ENCODE measurements around the gene PCP4.

PCP4 gene

DNA sequence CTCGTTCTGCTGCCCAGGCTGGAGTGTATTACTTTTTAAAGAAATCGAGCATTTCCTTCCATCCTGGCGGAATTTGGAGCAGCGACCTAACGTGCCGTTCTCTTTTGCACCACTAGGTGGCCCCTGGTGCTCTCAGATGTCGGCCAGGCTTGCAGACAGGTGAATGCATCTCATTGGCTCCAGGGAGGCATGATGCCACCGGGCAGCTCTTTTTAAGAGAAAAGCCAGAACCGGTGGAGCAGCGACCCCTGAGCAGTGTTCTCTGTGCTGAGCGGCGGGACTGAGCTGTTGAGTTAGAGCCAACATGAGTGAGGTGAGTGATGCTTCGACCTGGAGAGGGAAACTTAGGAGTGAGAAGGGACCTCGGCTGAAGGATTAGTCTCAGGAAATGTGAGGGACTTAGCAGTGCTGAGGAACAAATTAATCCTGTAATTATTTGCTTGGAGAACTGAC is at the start of gene PCP4:
Gene PCP4 (plus strand): TSS at position 241 of the 453 bp plus-strand sequence. CDS start 64 bp downstream, at position 305.
- H3K9me3 Mint-ChIP-seq, result no peaks in the 10 kb centered on the region
- no peak within 1 kb of the TSS for H3K27ac Mint-ChIP-seq
- peaks cover 6% of the 10 kb centered on the region for H3K27me3 Mint-ChIP-seq
- no peaks in the 10 kb centered on the region for H3K4me1 Mint-ChIP-seq
- peak; percentile 46 for DNase-seq
- H3K36me3 Mint-ChIP-seq (ENCODE audit: low read depth), result no peaks in the 10 kb centered on the region
- no peak within 1 kb of the TSS for H3K4me3 Mint-ChIP-seq
- no peak for ATAC-seq

DNA sequence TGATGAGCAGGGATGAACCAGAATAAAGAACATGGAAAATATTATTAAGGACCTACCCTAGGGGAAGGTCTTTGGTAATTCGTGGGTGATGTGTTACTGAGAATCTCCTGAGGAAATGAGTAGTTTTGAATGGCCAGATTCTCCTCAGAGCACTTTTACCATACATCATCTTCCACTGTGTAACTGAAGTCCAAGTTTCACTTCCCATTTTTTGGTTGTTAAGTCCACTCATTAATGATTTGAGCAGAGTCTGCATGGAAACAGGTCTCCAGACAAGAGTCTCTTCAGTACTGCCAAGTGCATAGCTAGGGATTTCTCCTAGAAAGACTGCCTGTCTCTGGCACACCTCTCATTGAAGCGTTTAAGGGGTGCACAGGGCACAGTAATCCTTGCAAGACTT is 48.7 kb upstream of the PCP4 start:
- no peaks in the 10 kb centered on the region for H3K27me3 Mint-ChIP-seq
- H3K36me3 Mint-ChIP-seq (ENCODE audit: low read depth), result no peaks in the 10 kb centered on the region
- ATAC-seq (no peak), DNase-seq (no peak)
- H3K9me3 Mint-ChIP-seq, result peaks cover 7% of the 10 kb centered on the region
- H3K27ac Mint-ChIP-seq, result no peak overlapping the region
- no peaks in the 10 kb centered on the region for H3K4me1 Mint-ChIP-seq
- no peak overlapping the region for H3K4me3 Mint-ChIP-seq

DNA sequence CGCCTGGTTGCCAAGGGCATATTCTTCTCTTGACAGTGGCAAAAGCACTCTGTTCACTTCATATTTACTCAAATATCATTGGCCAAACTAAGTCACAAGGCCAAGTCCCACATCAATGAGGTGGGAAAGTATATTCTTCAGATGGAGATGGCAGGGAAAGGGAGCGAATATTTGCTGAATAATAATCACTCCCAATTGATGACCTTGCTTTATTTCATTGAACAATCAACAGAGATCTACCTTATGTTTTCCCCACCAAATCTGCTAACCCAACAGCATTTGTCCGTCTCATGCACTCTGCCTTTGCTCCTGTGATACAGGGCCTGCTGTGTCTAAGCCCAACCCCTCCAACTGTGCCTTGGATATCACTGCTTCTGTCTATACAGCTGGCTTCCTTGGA is 45.2 kb upstream of the PCP4 start:
- Mint-ChIP-seq H3K36me3 (ENCODE audit: low read depth) (no peaks in the 10 kb centered on the region), H3K9me3 (peaks cover 4% of the 10 kb centered on the region), H3K27me3 (no peaks in the 10 kb centered on the region), H3K4me3 (no peak overlapping the region), H3K27ac (no peak overlapping the region), H3K4me1 (no peaks in the 10 kb centered on the region)
- DNase-seq (no peak), ATAC-seq (no peak)

DNA sequence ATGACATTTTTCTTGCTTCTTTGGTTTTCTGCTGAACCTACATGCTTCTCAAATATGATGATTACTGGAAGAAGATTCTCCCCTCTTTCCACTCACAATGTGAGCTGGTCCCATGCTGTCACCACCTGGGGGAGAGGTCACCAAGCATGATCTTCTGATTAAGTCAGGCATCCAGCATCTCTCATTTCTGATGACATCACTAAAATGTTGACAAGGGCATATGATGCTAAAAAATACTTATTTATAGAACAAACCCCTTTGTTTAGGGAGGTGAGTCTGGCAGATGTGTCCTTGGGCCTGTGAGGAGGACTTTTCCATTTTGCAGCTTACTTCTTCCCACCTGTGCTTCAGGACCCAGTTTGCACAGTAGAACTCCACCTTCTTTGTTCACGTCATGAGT is 42.0 kb upstream of the PCP4 start:
- no peaks in the 10 kb centered on the region for H3K27me3 Mint-ChIP-seq
- ATAC-seq, result no peak
- no peak overlapping the region for H3K27ac Mint-ChIP-seq
- no peaks in the 10 kb centered on the region for H3K4me1 Mint-ChIP-seq
- H3K36me3 Mint-ChIP-seq (ENCODE audit: low read depth), result no peaks in the 10 kb centered on the region
- DNase-seq, result no peak
- H3K9me3 Mint-ChIP-seq, result peaks cover 13% of the 10 kb centered on the region
- no peak overlapping the region for H3K4me3 Mint-ChIP-seq

DNA sequence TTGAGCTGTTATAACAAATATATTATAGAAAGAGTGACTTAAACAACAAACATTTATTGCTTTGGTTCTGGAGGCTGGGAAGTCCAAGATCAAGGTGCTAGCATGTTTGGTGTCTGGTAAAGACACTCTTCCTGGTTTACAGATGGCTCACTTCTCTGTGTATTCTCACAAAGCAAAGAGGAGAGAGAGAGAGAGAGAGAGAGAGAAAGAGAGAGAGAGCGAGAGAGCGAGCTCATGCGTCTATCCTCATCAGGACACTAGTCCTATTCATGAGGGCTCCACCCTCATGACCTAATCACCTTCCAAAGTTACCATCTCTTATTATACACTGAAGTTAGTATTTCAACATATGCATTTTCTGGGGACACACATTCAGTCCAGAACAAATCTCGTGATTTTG is 32.7 kb upstream of the PCP4 start:
- no peaks in the 10 kb centered on the region for H3K4me1 Mint-ChIP-seq
- DNase-seq, result no peak
- H3K9me3 Mint-ChIP-seq, result no peaks in the 10 kb centered on the region
- no peak for ATAC-seq
- peaks cover 2% of the 10 kb centered on the region for H3K27me3 Mint-ChIP-seq
- no peak overlapping the region for H3K27ac Mint-ChIP-seq
- H3K36me3 Mint-ChIP-seq (ENCODE audit: low read depth), result no peaks in the 10 kb centered on the region
- no peak overlapping the region for H3K4me3 Mint-ChIP-seq

DNA sequence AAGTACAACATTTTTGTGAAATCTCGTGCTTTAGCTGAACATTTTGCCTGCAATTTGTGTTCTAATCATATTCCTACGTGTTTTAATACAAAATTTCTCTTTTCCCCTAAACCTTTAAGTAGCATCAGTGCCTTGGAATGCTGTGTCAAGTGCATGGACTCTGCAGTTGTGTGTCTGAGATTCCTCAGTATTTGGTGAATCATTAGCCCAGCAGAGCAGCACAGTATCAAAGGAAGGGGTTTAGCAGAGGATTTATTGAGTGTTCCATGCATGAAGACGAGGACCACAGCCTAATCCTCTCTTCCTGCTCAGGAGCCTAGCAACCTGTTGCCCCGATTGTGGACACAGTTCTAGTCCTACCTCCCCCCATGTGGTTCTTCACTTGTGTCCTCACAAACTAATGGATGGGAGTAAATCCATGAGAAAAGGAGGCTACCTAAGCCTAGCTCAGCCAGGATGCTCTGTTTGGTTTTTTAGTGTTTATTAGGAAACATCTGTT is 29.3 kb upstream of the PCP4 start:
- no peak overlapping the region for H3K27ac Mint-ChIP-seq
- ATAC-seq (no peak), DNase-seq (no peak)
- no peaks in the 10 kb centered on the region for H3K36me3 Mint-ChIP-seq (ENCODE audit: low read depth)
- no peaks in the 10 kb centered on the region for H3K4me1 Mint-ChIP-seq
- peaks cover 2% of the 10 kb centered on the region for H3K27me3 Mint-ChIP-seq
- H3K4me3 Mint-ChIP-seq, result no peak overlapping the region
- H3K9me3 Mint-ChIP-seq, result no peaks in the 10 kb centered on the region

DNA sequence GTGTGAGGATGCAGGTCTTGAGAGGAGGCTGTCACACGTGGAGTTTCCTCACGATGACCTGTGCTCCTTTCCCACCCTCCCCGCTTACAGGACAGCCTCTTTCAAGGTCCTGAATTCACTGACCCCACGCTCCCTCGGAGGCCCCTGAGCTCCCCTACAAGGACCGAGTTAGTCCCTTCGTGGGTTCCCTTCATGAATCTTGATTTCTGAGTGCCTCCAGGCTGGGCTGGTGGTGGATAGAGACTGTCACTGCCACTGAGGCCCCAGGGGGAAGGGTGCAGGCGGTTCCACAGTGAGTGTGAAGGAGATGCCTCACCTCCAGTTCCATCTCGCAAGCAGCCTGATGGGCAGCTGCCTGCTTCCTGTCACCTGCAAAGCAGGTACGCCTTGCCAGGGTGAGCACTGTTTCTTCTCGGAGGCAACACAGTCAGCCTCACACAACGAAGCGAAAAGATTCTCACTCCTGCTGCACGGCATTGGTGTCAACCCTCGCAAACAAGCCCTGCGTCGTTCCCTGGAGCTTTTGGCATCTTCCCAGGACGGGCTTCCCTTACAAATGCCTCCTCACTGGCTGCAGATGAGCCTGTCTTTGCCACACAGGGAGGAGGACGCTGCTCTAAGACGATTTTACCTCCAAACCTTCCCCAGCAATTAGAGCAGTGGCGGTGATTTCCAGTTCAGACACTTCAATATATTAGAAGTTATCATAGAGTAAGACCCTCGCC is 26.7 kb upstream of the PCP4 start:
- ATAC-seq (no peak), DNase-seq (no peak)
- H3K4me3 Mint-ChIP-seq, result no peak overlapping the region
- no peak overlapping the region for H3K27ac Mint-ChIP-seq
- H3K4me1 Mint-ChIP-seq, result no peaks in the 10 kb centered on the region
- peaks cover 5% of the 10 kb centered on the region for H3K9me3 Mint-ChIP-seq
- no peaks in the 10 kb centered on the region for H3K27me3 Mint-ChIP-seq
- no peaks in the 10 kb centered on the region for H3K36me3 Mint-ChIP-seq (ENCODE audit: low read depth)

DNA sequence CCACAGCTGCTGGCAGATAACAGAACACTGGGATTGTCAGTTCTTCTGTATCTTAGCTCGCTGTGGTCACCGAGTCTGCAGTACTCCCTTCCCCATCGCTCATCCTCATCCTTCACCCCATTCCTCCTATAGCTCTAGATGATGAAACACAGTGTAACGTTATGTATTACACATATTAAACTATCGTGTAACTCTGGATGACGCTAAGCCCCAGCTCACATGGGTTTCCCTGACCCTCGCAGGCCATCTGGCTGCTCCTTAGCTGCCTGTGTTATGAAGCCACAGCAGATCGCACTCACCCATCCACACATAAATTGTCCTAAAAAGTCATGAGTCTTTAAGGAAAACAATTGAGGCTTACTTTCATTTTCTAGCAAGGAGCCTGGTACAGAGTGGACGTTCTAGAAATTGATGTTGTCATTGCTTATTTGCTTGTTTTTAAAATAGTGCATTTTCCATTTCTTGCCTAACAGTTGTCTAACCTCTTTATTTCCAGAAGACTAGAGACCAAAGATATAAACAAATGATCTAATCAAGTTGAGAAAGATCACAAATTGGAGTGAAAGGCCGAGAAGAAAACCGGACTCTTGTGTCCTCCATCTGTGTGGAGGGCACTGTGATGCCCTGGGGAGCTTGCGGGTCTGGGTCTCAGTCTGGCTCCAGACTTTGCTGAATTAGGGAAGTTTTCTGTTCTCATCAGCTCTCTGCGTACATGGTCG is 24.3 kb upstream of the PCP4 start:
- Mint-ChIP-seq H3K4me1 (no peaks in the 10 kb centered on the region), H3K27me3 (peaks cover 2% of the 10 kb centered on the region)

DNA sequence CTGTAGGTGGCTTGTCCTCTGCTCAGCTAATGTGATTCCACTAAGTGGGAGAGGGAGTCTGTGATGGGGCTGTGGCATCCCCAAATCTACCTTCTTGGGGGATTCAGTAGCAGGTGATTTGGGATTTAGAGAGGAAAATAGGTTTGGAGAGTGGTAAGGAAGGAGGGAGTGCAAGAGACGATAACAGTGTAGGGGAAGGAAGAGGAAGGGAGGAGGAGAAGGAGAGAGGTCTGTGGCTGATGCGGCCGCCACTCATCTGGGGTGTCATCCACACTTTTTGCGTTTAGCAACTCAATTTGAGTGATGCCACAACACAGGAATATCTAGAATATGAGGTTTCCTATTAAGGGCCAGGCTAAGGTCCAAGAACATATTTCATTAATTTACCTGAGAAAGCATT is 23.8 kb upstream of the PCP4 start:
- DNase-seq, result no peak
- Mint-ChIP-seq H3K27me3 (peaks cover 2% of the 10 kb centered on the region), H3K4me3 (no peak overlapping the region), H3K27ac (no peak overlapping the region), H3K9me3 (peaks cover 5% of the 10 kb centered on the region), H3K36me3 (ENCODE audit: low read depth) (no peaks in the 10 kb centered on the region), H3K4me1 (no peaks in the 10 kb centered on the region)
- no peak for ATAC-seq

More for the DNA sequence above, 24.3 kb upstream of the PCP4 start:
- Mint-ChIP-seq H3K4me3 (no peak overlapping the region), H3K36me3 (ENCODE audit: low read depth) (no peaks in the 10 kb centered on the region), H3K9me3 (peaks cover 5% of the 10 kb centered on the region), H3K27ac (no peak overlapping the region)
- DNase-seq (no peak), ATAC-seq (no peak)

DNA sequence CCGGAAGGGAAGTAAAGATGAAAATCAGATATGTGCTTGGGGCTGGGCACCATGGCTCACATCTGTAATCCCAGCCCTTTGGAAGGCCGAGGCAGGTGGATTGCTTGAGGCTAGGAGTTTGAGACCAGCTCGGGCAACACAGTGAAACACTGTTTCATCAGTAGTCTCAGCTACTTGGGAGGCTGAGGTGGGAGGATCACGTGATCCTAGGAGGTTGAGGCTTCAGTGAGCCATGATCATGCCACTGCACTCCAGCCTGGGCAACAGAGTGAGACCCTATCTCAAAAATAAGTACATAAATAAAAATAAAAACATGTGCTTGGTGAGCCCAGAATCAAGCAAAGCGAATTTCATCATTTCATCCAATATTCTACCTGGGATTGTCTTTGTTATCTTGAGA is 23.3 kb upstream of the PCP4 start:
- no peak for ATAC-seq
- DNase-seq, result no peak
- Mint-ChIP-seq H3K9me3 (peaks cover 5% of the 10 kb centered on the region), H3K27me3 (peaks cover 2% of the 10 kb centered on the region), H3K36me3 (ENCODE audit: low read depth) (no peaks in the 10 kb centered on the region), H3K4me3 (no peak overlapping the region), H3K4me1 (no peaks in the 10 kb centered on the region), H3K27ac (no peak overlapping the region)

DNA sequence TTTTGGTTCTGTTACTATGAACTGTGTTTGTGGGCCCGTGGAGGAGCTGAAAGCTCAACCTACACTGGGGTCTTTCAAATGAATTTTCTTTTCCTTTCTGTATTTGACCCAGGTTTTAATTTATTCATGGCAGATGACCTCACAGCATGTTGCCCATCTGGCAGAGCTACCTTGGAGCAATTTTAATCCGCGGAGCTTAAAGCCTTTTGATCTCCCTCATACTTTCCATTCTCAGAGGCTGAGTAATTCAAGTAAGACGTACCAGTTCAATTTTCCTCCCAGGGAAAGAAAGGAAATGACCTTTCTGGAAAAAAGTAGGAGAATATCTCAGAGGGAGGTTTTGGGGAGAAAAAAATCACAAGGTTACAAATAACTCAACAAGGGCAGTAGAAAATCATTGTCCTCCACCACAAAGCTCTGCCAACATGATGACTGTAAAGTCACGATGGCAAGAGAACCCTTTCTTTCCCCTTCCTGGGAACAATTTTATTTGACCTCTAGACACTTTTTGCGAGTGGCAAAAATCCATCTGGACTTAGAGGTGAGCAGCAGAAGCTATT is 21.6 kb upstream of the PCP4 start:
- DNase-seq, result no peak
- peaks cover 2% of the 10 kb centered on the region for H3K27me3 Mint-ChIP-seq
- no peak overlapping the region for H3K4me3 Mint-ChIP-seq
- peaks cover 5% of the 10 kb centered on the region for H3K9me3 Mint-ChIP-seq
- no peak for ATAC-seq
- H3K4me1 Mint-ChIP-seq, result no peaks in the 10 kb centered on the region
- H3K27ac Mint-ChIP-seq, result no peak overlapping the region
- no peaks in the 10 kb centered on the region for H3K36me3 Mint-ChIP-seq (ENCODE audit: low read depth)

DNA sequence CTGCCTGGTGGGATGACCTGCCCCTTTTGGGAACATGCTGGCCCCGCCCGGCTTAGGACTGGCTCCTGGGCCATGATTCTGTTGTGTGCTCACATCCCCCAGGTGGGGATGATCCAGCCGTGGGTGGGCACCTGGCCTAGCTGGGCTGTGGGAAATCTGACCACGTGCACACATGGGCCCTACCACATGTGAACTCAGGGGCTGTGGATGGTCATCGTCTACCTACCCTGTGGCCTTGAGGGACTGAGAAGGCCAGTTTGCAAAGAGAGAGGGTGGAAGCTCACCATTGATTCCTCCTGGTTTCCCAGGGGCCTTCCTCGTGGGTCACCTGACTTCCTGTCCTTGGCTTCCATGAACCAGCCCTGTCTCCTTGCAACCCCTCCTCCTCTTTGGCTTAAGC is 19.4 kb upstream of the PCP4 start:
- Mint-ChIP-seq H3K4me1 (no peaks in the 10 kb centered on the region), H3K27ac (no peak overlapping the region), H3K4me3 (no peak overlapping the region), H3K9me3 (peaks cover 5% of the 10 kb centered on the region), H3K27me3 (peaks cover 2% of the 10 kb centered on the region), H3K36me3 (ENCODE audit: low read depth) (no peaks in the 10 kb centered on the region)
- no peak for ATAC-seq
- no peak for DNase-seq

DNA sequence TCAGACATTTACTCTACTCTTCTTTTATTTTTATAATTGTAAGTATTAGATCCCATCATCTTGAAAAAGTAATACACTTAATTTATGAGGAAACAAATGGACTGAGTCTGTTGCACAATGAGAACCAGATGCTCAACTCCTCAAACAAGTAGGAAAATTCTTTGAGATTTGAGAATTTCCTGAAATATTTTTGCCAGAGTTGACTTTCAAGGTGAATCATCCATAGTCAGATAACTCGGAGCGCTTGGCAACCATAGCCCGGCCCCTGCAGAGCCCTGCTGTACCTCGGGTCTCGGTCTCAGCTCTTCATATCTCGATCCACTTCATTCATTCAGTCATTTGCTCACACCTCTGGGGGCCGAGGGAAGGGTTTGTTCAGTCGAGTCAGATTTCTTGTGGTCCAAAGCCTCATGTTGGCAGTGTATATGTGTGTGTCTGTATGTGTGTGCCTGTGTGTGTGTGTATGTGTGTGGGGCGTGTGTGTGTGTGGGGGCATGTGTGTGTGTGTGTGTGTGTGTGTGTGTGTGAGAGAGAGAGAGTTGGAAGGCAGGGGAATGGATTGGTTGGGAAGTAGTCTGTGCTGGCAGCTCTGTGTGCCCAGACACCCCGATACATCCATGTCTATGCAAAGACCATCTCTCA is 18.1 kb upstream of the PCP4 start:
- Mint-ChIP-seq H3K27ac (no peak overlapping the region), H3K4me3 (no peak overlapping the region), H3K36me3 (ENCODE audit: low read depth) (no peaks in the 10 kb centered on the region), H3K4me1 (no peaks in the 10 kb centered on the region), H3K9me3 (peaks cover 6% of the 10 kb centered on the region), H3K27me3 (peaks cover 2% of the 10 kb centered on the region)
- ATAC-seq, result no peak
- DNase-seq, result no peak

DNA sequence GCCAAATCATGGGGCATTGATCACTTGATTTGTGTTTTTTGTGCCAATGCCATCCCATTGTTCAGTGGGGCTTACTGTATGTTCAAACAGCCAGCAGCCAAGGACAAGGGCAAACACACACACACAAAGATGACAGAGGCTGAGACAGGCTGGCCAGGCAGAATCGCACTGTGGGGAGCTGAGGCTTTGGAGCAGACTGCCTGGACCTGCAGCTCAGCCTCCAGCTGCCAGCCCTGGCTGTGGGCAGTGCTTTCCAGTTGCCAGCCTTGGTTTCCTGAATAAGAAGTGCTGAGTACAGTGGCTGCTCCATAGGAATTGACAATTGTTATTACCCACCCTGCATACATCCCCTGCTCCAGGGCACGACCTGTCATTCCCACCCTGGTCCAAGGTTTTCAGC is 16.9 kb upstream of the PCP4 start:
- H3K9me3 Mint-ChIP-seq, result peaks cover 11% of the 10 kb centered on the region
- DNase-seq (no peak), ATAC-seq (no peak)
- no peaks in the 10 kb centered on the region for H3K36me3 Mint-ChIP-seq (ENCODE audit: low read depth)
- no peak overlapping the region for H3K27ac Mint-ChIP-seq
- no peaks in the 10 kb centered on the region for H3K4me1 Mint-ChIP-seq
- peaks cover 2% of the 10 kb centered on the region for H3K27me3 Mint-ChIP-seq
- H3K4me3 Mint-ChIP-seq, result no peak overlapping the region

Data from activated naive CD8-positive, alpha-beta T cell treated with anti-CD3 and anti-CD28 coated beads, Interleukin-2, amount 50 U/mL, for 24 hours (primary cell).